ENCODE results near the gene COG7.

Gene COG7

GRCh38 chr16:23420011-23420410 lies 33.0 kb downstream of the COG7 start:
- TF ChIP-seq, protein P1, sequence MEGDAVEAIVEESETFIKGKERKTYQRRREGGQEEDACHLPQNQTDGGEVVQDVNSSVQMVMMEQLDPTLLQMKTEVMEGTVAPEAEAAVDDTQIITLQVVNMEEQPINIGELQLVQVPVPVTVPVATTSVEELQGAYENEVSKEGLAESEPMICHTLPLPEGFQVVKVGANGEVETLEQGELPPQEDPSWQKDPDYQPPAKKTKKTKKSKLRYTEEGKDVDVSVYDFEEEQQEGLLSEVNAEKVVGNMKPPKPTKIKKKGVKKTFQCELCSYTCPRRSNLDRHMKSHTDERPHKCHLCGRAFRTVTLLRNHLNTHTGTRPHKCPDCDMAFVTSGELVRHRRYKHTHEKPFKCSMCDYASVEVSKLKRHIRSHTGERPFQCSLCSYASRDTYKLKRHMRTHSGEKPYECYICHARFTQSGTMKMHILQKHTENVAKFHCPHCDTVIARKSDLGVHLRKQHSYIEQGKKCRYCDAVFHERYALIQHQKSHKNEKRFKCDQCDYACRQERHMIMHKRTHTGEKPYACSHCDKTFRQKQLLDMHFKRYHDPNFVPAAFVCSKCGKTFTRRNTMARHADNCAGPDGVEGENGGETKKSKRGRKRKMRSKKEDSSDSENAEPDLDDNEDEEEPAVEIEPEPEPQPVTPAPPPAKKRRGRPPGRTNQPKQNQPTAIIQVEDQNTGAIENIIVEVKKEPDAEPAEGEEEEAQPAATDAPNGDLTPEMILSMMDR (IDR thresholded peaks at IDR 0.05), result no peak

GRCh38 chr16:23416816-23417215 lies 36.2 kb downstream of the COG7 start:
- TF ChIP-seq, protein P1 (IDR thresholded peaks at IDR 0.05), result no peak

DNA sequence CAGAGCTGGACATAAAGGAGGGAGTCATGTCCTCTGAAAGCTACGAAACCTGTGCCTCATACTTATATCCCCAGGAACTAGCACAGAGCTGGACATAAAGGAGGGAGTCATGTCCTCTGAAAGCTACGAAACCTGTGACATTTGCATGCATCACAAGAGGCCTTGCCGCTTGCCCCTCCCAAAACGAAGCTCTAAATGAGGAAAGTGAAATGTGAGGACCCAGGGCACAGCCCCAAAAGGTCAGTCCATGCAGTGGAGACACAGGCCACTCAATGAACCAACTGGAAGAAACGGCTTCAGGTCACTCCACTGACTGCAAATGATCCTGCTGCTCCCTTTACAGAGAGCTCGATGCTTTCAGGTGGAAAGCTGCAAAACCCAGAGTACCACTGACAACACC lies 38.3 kb downstream of the COG7 start:
- TF ChIP-seq, protein P1 (IDR thresholded peaks at IDR 0.05), result no peak

GRCh38 chr16:23410176-23410575 lies 42.8 kb downstream of the COG7 start:
- TF ChIP-seq, protein P1 (IDR thresholded peaks at IDR 0.05), result no peak

DNA sequence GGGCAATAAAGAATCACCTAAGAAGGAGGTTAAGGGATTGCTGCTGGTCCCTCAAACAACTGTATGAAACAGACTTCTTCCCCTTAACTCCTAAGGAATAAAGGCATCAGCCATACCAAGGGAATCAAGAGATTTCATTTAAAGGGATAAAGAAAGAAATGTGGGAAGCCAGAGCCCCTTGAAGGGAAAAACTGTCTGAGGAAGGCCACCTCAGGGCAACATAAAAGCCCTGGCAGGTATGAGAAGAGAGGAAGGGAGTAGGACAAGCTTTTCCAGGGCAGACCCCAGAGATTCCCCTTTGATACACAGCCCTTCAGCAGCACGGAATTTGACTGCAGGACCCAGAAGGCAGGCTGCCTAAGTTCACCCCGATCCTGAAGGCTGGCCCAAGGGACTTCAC lies 43.5 kb downstream of the COG7 start:
- TF ChIP-seq, protein P1 (IDR thresholded peaks at IDR 0.05), result no peak

- TF ChIP-seq, protein P1 (IDR thresholded peaks at IDR 0.05), result no peak
Observed at GRCh38 chr16:23408823-23409298, 44.1 kb downstream of the COG7 start.

DNA sequence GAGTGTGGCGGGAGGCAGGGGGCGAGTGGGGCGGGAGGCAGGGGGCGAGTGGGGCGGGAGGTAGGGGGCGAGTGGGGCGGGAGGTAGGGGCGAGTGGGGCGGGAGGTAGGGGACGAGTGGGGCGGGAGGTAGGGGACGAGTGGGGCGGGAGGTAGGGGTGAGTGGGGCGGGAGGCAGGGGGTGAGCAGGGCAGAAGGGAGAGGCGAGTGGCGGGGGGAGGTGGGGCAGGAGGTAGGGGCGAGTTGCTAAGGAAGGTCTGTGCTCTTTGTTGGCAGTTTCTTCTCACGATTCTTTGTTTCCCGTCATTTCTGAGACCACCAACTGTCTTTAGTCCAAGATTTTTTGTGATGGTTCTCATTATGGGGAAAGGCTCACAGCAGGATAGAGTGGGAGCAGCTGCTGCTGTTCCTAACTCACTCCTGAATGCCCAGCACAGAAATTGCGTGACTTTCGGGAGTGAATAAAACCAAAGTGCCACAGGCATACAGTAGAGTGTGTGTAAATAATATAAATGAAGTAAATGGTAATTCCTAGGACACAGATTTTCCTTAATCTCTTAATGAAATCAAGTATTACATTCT lies 44.7 kb downstream of the COG7 start:
- TF ChIP-seq, protein P1 (IDR thresholded peaks at IDR 0.05), result no peak
